Measurements from ENCODE around the gene SEMA6C.

SEMA6C gene

GRCh38 chr1:151175041-151175741 lies 28.8 kb upstream of the SEMA6C start:
- Histone ChIP-seq H3K9me3 (ENCODE audit: insufficient read depth, low read length, severe bottlenecking) (no peaks in the 10 kb centered on the region), H3K4me1 (ENCODE audit: insufficient read depth, low read length) (no peaks in the 10 kb centered on the region), H3K4me3 (ENCODE audit: low read depth in 1 of 2, low read length in 2 of 2) (no peak overlapping the region), H3K36me3 (ENCODE audit: insufficient read depth, low read length) (peaks cover 62% of the 10 kb centered on the region), H3K27ac (ENCODE audit: low read length) (no peak overlapping the region), H3K4me2 (ENCODE audit: insufficient read depth, low read length) (no peak overlapping the region), H3K27me3 (ENCODE audit: insufficient read depth, low read length, poor library complexity) (no peaks in the 10 kb centered on the region), H2AFZ (ENCODE audit: low read depth, low read length) (no peak overlapping the region), H4K20me1 (ENCODE audit: insufficient read depth, low read length) (no peaks in the 10 kb centered on the region), H3K9ac (ENCODE audit: low read depth, low read length) (no peak overlapping the region), H3K79me2 (ENCODE audit: insufficient read depth, low read length) (no peaks in the 10 kb centered on the region)
- no peak for DNase-seq
- ATAC-seq (ENCODE audit: insufficient read depth, low read depth): no peak
- TF ChIP-seq, protein P1, sequence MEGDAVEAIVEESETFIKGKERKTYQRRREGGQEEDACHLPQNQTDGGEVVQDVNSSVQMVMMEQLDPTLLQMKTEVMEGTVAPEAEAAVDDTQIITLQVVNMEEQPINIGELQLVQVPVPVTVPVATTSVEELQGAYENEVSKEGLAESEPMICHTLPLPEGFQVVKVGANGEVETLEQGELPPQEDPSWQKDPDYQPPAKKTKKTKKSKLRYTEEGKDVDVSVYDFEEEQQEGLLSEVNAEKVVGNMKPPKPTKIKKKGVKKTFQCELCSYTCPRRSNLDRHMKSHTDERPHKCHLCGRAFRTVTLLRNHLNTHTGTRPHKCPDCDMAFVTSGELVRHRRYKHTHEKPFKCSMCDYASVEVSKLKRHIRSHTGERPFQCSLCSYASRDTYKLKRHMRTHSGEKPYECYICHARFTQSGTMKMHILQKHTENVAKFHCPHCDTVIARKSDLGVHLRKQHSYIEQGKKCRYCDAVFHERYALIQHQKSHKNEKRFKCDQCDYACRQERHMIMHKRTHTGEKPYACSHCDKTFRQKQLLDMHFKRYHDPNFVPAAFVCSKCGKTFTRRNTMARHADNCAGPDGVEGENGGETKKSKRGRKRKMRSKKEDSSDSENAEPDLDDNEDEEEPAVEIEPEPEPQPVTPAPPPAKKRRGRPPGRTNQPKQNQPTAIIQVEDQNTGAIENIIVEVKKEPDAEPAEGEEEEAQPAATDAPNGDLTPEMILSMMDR (IDR thresholded peaks at IDR 0.05; ENCODE audit: borderline replicate concordance, extremely low read depth, low read length, poor library complexity, severe bottlenecking): no peak
- no peak for TF ChIP-seq EZH2 (IDR thresholded peaks at IDR 0.05; ENCODE audit: borderline replicate concordance, low read depth, low read length, severe bottlenecking)

DNA sequence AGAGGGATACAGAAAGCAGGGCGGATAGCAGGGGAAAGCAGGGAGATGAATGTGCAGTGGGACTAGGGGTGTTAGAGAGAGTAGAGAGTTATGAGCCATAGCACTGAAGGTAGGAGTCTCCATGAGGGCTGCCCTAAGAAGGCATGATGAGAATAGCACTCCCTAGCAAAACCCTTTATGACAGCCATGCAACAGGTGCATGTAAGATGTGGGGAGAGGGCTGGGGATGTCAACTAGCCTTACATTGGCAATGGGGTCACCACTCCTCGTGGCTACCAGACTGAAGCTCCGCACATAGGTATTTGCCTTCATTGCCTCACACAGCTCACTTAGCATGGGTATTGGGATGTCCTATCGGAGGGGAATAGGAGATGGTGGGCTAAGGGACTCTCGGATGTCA lies 24.8 kb upstream of the SEMA6C start:
- DNase-seq: no peak
- H3K4me1 ChIP-seq (ENCODE audit: insufficient read depth, low read length): peaks cover 10% of the 10 kb centered on the region
- H3K9ac ChIP-seq (ENCODE audit: low read depth, low read length): no peak overlapping the region
- ATAC-seq (ENCODE audit: insufficient read depth, low read depth): no peak
- H3K9me3 ChIP-seq (ENCODE audit: insufficient read depth, low read length, severe bottlenecking): no peaks in the 10 kb centered on the region
- peaks cover 51% of the 10 kb centered on the region for H3K36me3 ChIP-seq (ENCODE audit: insufficient read depth, low read length)
- no peaks in the 10 kb centered on the region for H3K27me3 ChIP-seq (ENCODE audit: insufficient read depth, low read length, poor library complexity)
- H3K79me2 ChIP-seq (ENCODE audit: insufficient read depth, low read length): peaks cover 12% of the 10 kb centered on the region
- H2AFZ ChIP-seq (ENCODE audit: low read depth, low read length): no peak overlapping the region
- no peak overlapping the region for H3K4me2 ChIP-seq (ENCODE audit: insufficient read depth, low read length)
- no peaks in the 10 kb centered on the region for H4K20me1 ChIP-seq (ENCODE audit: insufficient read depth, low read length)
- TF ChIP-seq, protein P1 (IDR thresholded peaks at IDR 0.05; ENCODE audit: borderline replicate concordance, extremely low read depth, low read length, poor library complexity, severe bottlenecking): no peak
- H3K4me3 ChIP-seq (ENCODE audit: low read depth in 1 of 2, low read length in 2 of 2): no peak overlapping the region
- H3K27ac ChIP-seq (ENCODE audit: low read length): no peak overlapping the region

DNA sequence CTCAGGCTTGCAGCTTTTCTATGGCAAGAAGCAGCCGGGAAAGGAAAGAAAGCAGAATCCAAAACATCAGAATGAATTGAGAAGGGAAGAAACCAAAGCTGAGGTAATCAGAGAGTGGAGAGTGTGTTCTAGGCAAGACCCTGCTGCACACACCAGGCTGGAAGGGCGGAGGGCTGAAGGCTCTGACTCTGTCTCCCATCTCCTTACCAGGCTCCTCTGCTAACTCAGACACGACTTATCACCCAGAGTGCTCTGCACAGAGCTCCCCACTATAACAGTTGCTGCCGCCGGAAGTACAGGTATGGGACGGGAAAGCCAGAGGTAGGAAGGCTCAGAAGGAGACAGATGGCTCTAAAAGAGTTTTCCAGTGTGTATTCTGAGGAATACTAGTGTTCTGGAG lies 20.7 kb upstream of the SEMA6C start:
- H3K4me3 ChIP-seq (ENCODE audit: low read depth in 1 of 2, low read length in 2 of 2): peak overlapping the region; percentile 89 to 91; a peak in 3 of 4 replicates
- H3K36me3 ChIP-seq (ENCODE audit: insufficient read depth, low read length): peaks cover 34% of the 10 kb centered on the region
- H3K27ac ChIP-seq (ENCODE audit: low read length): peak overlapping the region; percentile 75; the same call in 1 of the 2 replicates
- H3K4me2 ChIP-seq (ENCODE audit: insufficient read depth, low read length): peak overlapping the region; percentile 96
- ATAC-seq (ENCODE audit: insufficient read depth, low read depth): no peak
- H3K79me2 ChIP-seq (ENCODE audit: insufficient read depth, low read length): peaks cover 38% of the 10 kb centered on the region
- DNase-seq: no peak
- H3K4me1 ChIP-seq (ENCODE audit: insufficient read depth, low read length): peaks cover 31% of the 10 kb centered on the region
- no peaks in the 10 kb centered on the region for H3K9me3 ChIP-seq (ENCODE audit: insufficient read depth, low read length, severe bottlenecking)
- no peaks in the 10 kb centered on the region for H4K20me1 ChIP-seq (ENCODE audit: insufficient read depth, low read length)
- TF ChIP-seq, protein P1 (IDR thresholded peaks at IDR 0.05; ENCODE audit: borderline replicate concordance, extremely low read depth, low read length, poor library complexity, severe bottlenecking): no peak
- no peak for TF ChIP-seq EZH2 (IDR thresholded peaks at IDR 0.05; ENCODE audit: borderline replicate concordance, low read depth, low read length, severe bottlenecking)
- H3K27me3 ChIP-seq (ENCODE audit: insufficient read depth, low read length, poor library complexity): no peaks in the 10 kb centered on the region
- no peak overlapping the region for H2AFZ ChIP-seq (ENCODE audit: low read depth, low read length)
- peak overlapping the region; percentile 71 for H3K9ac ChIP-seq (ENCODE audit: low read depth, low read length)

Measured in DND-41 (cell line).